HepG2 (cell line): ENCODE data around the gene OARD1. TPM values are rescaled to one million over a fixed set of nuclear protein-coding genes. Genes with fewer than 3 reads are reported as not detected.

ENCODE experiments used
- AGO1 ChIP-seq: fragments of 200-400 bp; formaldehyde crosslinking; IDR thresholded peaks from 2 replicates; pipeline ENCODE4 v1.6.1; 2017; ENCODE audit warnings: mild to moderate bottlenecking, low read depth, low read length, moderate library complexity; ENCODE audit not compliant: poor library complexity, severe bottlenecking
- ESRRA ChIP-seq: sonication (generic); formaldehyde crosslinking; IDR thresholded peaks from 2 replicates; pipeline ENCODE4 v1.5.1; 2020; ENCODE audit warnings: mild to moderate bottlenecking, low read depth, missing genetic modification reagents
- FOXO1 ChIP-seq: sonication (generic); formaldehyde crosslinking; IDR thresholded peaks from 2 replicates; pipeline ENCODE4 v1.4.0; 2020; ENCODE audit warnings: missing genetic modification reagents
- MIER3 ChIP-seq: IDR thresholded peaks from 2 replicates; pipeline ENCODE4 v1.6.1; 2016; ENCODE audit warnings: missing compliant biosample characterization, borderline replicate concordance
- PAX8 ChIP-seq: sonication (generic); formaldehyde crosslinking; IDR thresholded peaks from 2 replicates; pipeline ENCODE4 v1.8.0; 2022; ENCODE audit warnings: mild to moderate bottlenecking, missing genetic modification reagents, borderline replicate concordance
- PHF21A ChIP-seq: sonication (generic); formaldehyde crosslinking; IDR thresholded peaks from 2 replicates; pipeline ENCODE4 v1.5.0; 2020; ENCODE audit warnings: mild to moderate bottlenecking, missing genetic modification reagents
- RBFOX2 ChIP-seq: fragments of 200-400 bp; formaldehyde crosslinking; IDR thresholded peaks from 2 replicates; pipeline ENCODE4 v1.6.1; 2017; ENCODE audit warnings: low read depth, mild to moderate bottlenecking, low read length
- SALL2 ChIP-seq: sonication (generic); formaldehyde crosslinking; IDR thresholded peaks from 2 replicates; pipeline ENCODE4 v1.8.1; 2023; ENCODE audit warnings: mild to moderate bottlenecking, missing genetic modification reagents, inconsistent platforms
- SIX1 ChIP-seq: sonication (generic); formaldehyde crosslinking; IDR thresholded peaks from 2 replicates; pipeline ENCODE4 v1.4.0; 2020; ENCODE audit warnings: missing genetic modification reagents, borderline replicate concordance
- SMC3 ChIP-seq: IDR thresholded peaks from 2 replicates; pipeline ENCODE4 v1.6.1; 2011; ENCODE audit warnings: low read length, improper control_type of control experiment
- SNAI1 ChIP-seq: sonication (generic); formaldehyde crosslinking; IDR thresholded peaks from 2 replicates; pipeline ENCODE4 v1.5.0; 2020; ENCODE audit warnings: mild to moderate bottlenecking, missing genetic modification reagents, borderline replicate concordance
- SRY ChIP-seq: sonication (generic); formaldehyde crosslinking; IDR thresholded peaks from 2 replicates; pipeline ENCODE4 v1.8.0; 2022; ENCODE audit warnings: mild to moderate bottlenecking, missing genetic modification reagents
- TGIF2 ChIP-seq: IDR thresholded peaks from 2 replicates; pipeline ENCODE4 v1.6.1; 2016; ENCODE audit warnings: control low read depth, missing compliant biosample characterization
- ZNF225 ChIP-seq: sonication (generic); formaldehyde crosslinking; IDR thresholded peaks from 2 replicates; pipeline ENCODE4 v1.4.0; 2020; ENCODE audit warnings: mild to moderate bottlenecking, missing genetic modification reagents
- ZNF430 ChIP-seq: sonication (generic); formaldehyde crosslinking; IDR thresholded peaks from 2 replicates; pipeline ENCODE4 v1.9.0; 2021; ENCODE audit warnings: mild to moderate bottlenecking, missing genetic modification reagents
- ZNF570 ChIP-seq: sonication (generic); formaldehyde crosslinking; IDR thresholded peaks from 2 replicates; pipeline ENCODE4 v1.4.0; 2020; ENCODE audit warnings: mild to moderate bottlenecking, missing genetic modification reagents, borderline replicate concordance
- ZSCAN21 ChIP-seq: sonication (generic); formaldehyde crosslinking; IDR thresholded peaks from 2 replicates; pipeline ENCODE4 v1.8.0; 2022; ENCODE audit warnings: mild to moderate bottlenecking, missing genetic modification reagents, moderate library complexity, borderline replicate concordance
- ZSCAN30 ChIP-seq: sonication (generic); formaldehyde crosslinking; IDR thresholded peaks from 2 replicates; pipeline ENCODE4 v1.5.0; 2020; ENCODE audit warnings: mild to moderate bottlenecking, missing genetic modification reagents
- polyA plus RNA-seq, 8 experiments: library from polyadenylated mRNA; depleted of rRNA in 3 of 8; stranded (reverse) in 7 of 8; unstranded in 1 of 8; fragments of >200 nt; fragmentation: Illumina TruSeq in 4 of 8; extraction: Trizol in 4 of 8; gene quantifications; 2 replicates each; pipeline versions ENCODE4 v1.2.1 to v1.2.3, GENCODE V29; 2011 to 2016; ENCODE audit warnings: low read depth in 4 of 8, missing spikeins in 1 of 8, mixed read lengths in 1 of 8; ENCODE audit not compliant: insufficient read depth in 1 of 8
- total RNA-seq, 5 experiments: library from RNA; depleted of rRNA; stranded (reverse); fragments of >200 nt; fragmentation: Illumina TruSeq; extraction: Trizol; gene quantifications; 2 replicates each; pipeline ENCODE4 v1.2.3, GENCODE V29; 2016; ENCODE audit warnings: low read depth in 1 of 5
- TF ChIP-seq, protein P1 (sequence below): sonication (generic); formaldehyde crosslinking; IDR thresholded peaks from 2 replicates; pipeline ENCODE4 v1.8.0; 2022; ENCODE audit warnings: missing genetic modification reagents, mild to moderate bottlenecking, borderline replicate concordance
- TF ChIP-seq, protein P2 (sequence below): sonication (generic); formaldehyde crosslinking; conservative IDR thresholded peaks from 2 replicates; pipeline ENCODE4 v1.8.0; 2022; ENCODE audit warnings: mild to moderate bottlenecking, moderate library complexity, missing genetic modification reagents
- TF ChIP-seq, protein P3 (sequence below): IDR thresholded peaks from 2 replicates; pipeline ENCODE4 v1.6.1; 2016; ENCODE audit warnings: low read depth

Gene OARD1
- total and polyA plus RNA-seq, 2 of the 13 experiments (the other 11 are each of a cell fraction or from before 2014, with no cell fraction given): 18.4 to 49.0 TPM

DNA sequence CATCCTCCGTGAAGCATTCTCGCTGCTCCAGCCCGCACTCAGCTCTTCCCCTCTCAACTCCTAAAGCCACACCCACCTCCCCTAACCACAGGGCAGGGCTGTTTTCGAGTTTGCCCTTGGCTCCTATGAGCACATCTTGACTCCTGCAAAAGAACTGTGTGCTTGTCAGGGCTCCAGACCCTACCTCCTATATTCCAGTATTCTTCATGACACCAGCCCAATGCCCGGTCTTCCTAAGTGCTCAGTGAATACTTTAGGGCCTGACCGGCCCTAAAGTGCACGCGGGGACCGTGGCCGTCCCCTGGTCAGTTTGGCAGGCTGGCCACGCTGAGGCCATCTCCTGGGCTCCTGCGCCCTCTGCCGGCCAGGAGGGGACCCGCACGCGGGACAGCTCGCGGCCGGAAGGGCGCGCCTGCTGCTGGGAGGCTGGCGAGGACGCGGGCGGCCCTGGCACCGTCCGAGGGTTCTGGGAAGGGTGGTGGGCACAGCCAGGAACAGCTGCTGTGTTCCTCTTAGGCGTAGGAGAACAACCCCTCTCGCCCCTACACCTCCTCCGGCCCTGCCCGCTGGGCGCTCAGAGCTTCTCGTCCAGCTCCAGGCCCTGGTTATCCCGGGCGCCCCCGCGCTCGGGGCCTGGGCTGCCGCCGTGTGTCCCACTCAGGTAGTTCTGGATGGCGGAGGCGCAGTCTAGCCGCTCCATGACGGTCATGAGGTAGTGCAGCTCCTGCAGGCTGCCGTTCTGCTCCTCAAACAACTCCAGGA lies 44.2 kb downstream of the OARD1 start (continued):
- TF ChIP-seq, protein P1, sequence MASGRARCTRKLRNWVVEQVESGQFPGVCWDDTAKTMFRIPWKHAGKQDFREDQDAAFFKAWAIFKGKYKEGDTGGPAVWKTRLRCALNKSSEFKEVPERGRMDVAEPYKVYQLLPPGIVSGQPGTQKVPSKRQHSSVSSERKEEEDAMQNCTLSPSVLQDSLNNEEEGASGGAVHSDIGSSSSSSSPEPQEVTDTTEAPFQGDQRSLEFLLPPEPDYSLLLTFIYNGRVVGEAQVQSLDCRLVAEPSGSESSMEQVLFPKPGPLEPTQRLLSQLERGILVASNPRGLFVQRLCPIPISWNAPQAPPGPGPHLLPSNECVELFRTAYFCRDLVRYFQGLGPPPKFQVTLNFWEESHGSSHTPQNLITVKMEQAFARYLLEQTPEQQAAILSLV: peak; percentile 81; the same call in 1 of the 2 replicates
- peak; percentile 89 for TF ChIP-seq PAX8 (CRISPR knock-in tag)
- peak; percentile 84; the same call in 1 of the 2 replicates for TF ChIP-seq TGIF2 (CRISPR knock-in tag)
- peak; percentile 65 for TF ChIP-seq FOXO1 (CRISPR knock-in tag)
- 0 out of 2 replicates have a peak, but pooled peaks have one; percentile 15 for TF ChIP-seq MIER3 (CRISPR knock-in tag)
- TF ChIP-seq, protein P2, sequence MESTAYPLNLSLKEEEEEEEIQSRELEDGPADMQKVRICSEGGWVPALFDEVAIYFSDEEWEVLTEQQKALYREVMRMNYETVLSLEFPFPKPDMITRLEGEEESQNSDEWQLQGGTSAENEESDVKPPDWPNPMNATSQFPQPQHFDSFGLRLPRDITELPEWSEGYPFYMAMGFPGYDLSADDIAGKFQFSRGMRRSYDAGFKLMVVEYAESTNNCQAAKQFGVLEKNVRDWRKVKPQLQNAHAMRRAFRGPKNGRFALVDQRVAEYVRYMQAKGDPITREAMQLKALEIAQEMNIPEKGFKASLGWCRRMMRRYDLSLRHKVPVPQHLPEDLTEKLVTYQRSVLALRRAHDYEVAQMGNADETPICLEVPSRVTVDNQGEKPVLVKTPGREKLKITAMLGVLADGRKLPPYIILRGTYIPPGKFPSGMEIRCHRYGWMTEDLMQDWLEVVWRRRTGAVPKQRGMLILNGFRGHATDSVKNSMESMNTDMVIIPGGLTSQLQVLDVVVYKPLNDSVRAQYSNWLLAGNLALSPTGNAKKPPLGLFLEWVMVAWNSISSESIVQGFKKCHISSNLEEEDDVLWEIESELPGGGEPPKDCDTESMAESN (CRISPR knock-in tag): peak; percentile 75
- no peak for TF ChIP-seq ZSCAN30
- peak; percentile 70 for TF ChIP-seq RBFOX2
- TF ChIP-seq, protein P3, sequence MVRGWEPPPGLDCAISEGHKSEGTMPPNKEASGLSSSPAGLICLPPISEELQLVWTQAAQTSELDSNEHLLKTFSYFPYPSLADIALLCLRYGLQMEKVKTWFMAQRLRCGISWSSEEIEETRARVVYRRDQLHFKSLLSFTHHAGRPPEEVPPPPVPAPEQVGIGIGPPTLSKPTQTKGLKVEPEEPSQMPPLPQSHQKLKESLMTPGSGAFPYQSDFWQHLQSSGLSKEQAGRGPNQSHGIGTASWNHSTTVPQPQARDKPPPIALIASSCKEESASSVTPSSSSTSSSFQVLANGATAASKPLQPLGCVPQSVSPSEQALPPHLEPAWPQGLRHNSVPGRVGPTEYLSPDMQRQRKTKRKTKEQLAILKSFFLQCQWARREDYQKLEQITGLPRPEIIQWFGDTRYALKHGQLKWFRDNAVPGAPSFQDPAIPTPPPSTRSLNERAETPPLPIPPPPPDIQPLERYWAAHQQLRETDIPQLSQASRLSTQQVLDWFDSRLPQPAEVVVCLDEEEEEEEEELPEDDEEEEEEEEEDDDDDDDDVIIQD (CRISPR knock-in tag): peak; percentile 53; the same call in 1 of the 2 replicates
- TF ChIP-seq SRY (CRISPR knock-in tag): 0 out of 2 replicates have a peak, but pooled peaks have one; percentile 39
- no peak for TF ChIP-seq ZNF430 (CRISPR knock-in tag)
- no peak for TF ChIP-seq ZNF570 (CRISPR knock-in tag)
- TF ChIP-seq ZSCAN21 (CRISPR knock-in tag): peak; percentile 55; the same call in 1 of the 2 replicates
- peak; percentile 70 for TF ChIP-seq AGO1
- TF ChIP-seq SNAI1 (CRISPR knock-in tag): no peak
- peak; percentile 50 for TF ChIP-seq ZNF225 (CRISPR knock-in tag)
- TF ChIP-seq SIX1 (CRISPR knock-in tag): 0 out of 2 replicates have a peak, but pooled peaks have one; percentile 14
- peak; percentile 42; the same call in 1 of the 2 replicates for TF ChIP-seq SMC3
- TF ChIP-seq ESRRA: no peak
- no peak for TF ChIP-seq PHF21A (CRISPR knock-in tag)
- TF ChIP-seq SALL2 (CRISPR knock-in tag): peak; percentile 82
